GM19043 (cell line): Measurements from ENCODE around the gene KCNK15.

Experiments
- ATAC-seq: cut with Tn5 transposase; IDR thresholded peaks from one replicate; pipeline ENCODE4 v1.9.1; 2021; ENCODE audit warnings: low read depth; ENCODE audit not compliant: unreplicated experiment

Gene KCNK15

GRCh38 chr20:44733341-44734069, 12.2 kb upstream of the KCNK15 start:
- no peak for ATAC-seq

- ATAC-seq: no peak
Measured at GRCh38 chr20:44734938-44735337, 10.7 kb upstream of the KCNK15 start.

- no peak for ATAC-seq
Measured at GRCh38 chr20:44735816-44736169, 9.9 kb upstream of the KCNK15 start.

GRCh38 chr20:44736170-44737021, 9.3 kb upstream of the KCNK15 start:
- no peak for ATAC-seq

GRCh38 chr20:44737116-44737515, 8.5 kb upstream of the KCNK15 start:
- no peak for ATAC-seq

- no peak for ATAC-seq
Measured at GRCh38 chr20:44738813-44739477, 6.7 kb upstream of the KCNK15 start.

- no peak for ATAC-seq
Measured at GRCh38 chr20:44739942-44740341, 5.7 kb upstream of the KCNK15 start.

- ATAC-seq: no peak
Measured at GRCh38 chr20:44742304-44743079, 3.2 kb upstream of the KCNK15 start.

- ATAC-seq: no peak
Measured at GRCh38 chr20:44743080-44743701, 2.5 kb upstream of the KCNK15 start.

- ATAC-seq: no peak
Measured at GRCh38 chr20:44743916-44744655, 1.6 kb upstream of the KCNK15 start.

- ATAC-seq: no peak
Measured at GRCh38 chr20:44745122-44745597, 505 bp upstream of the KCNK15 start.

- ATAC-seq: no peak
Measured at GRCh38 chr20:44746367-44747165, 901 bp downstream of the KCNK15 start.

GRCh38 chr20:44747166-44748004, 1.7 kb downstream of the KCNK15 start:
- no peak for ATAC-seq

- no peak for ATAC-seq
Measured at GRCh38 chr20:44748005-44748370, 2.3 kb downstream of the KCNK15 start.

GRCh38 chr20:44750081-44750805, 4.6 kb downstream of the KCNK15 start:
- no peak for ATAC-seq

- no peak for ATAC-seq
Measured at GRCh38 chr20:44752099-44752931, 6.7 kb downstream of the KCNK15 start.
